ENCODE data around the gene GALNTL6.
"Not testable (repeated sequence)": the region's sequence is repeated elsewhere in the genome, so short reads cannot be mapped to it uniquely, and the experiment has no call there.

GALNTL6 gene

GRCh38 chr4:172392741-172393140, 579.5 kb downstream of the GALNTL6 start:
- H3K27ac ChIP-seq: no peak overlapping the region
- TF ChIP-seq, protein P1, sequence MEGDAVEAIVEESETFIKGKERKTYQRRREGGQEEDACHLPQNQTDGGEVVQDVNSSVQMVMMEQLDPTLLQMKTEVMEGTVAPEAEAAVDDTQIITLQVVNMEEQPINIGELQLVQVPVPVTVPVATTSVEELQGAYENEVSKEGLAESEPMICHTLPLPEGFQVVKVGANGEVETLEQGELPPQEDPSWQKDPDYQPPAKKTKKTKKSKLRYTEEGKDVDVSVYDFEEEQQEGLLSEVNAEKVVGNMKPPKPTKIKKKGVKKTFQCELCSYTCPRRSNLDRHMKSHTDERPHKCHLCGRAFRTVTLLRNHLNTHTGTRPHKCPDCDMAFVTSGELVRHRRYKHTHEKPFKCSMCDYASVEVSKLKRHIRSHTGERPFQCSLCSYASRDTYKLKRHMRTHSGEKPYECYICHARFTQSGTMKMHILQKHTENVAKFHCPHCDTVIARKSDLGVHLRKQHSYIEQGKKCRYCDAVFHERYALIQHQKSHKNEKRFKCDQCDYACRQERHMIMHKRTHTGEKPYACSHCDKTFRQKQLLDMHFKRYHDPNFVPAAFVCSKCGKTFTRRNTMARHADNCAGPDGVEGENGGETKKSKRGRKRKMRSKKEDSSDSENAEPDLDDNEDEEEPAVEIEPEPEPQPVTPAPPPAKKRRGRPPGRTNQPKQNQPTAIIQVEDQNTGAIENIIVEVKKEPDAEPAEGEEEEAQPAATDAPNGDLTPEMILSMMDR (conservative IDR thresholded peaks at IDR 0.05): no peak

DNA sequence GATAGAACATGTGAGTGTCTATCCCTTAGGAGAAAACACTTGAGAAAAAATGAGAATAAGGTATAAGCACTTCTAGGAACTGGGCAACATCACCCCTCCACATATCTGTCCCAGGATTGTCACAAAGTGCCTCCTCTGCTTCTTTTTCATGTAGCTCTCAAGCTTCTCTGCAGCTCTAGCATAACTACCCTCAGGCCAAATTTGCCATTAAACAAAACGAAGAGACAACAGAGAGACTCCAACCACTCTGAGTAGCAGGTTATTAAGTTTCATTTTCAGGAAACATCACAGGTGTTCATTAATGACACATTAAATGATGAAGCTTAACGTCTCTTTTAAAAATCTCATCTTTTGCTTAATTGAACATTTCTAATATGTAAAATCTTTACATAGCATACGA, 580.0 kb downstream of the GALNTL6 start:
- H3K27ac ChIP-seq: no peak overlapping the region
- TF ChIP-seq, protein P1 (conservative IDR thresholded peaks at IDR 0.05): no peak

DNA sequence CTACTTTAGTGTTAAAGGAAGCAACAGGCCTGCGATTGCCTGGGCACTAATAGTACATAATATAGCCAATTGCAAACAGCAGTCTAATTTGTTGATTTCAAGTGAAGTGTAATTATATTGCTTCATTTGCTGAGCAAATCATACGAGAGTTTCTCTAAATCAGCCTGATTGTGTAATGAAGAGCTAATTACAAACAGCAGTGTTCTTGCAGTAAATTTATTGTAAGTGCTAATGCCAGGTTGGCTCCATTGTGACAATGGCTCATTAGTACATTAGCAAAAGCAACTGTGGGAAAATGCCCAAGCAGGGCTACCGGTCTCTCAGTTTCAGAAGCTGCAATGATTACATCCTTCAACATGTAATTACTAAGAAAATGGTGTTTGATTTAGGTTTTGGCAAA, 591.5 kb downstream of the GALNTL6 start:
- TF ChIP-seq, protein P1 (conservative IDR thresholded peaks at IDR 0.05): no peak
- no peak overlapping the region for H3K27ac ChIP-seq

DNA sequence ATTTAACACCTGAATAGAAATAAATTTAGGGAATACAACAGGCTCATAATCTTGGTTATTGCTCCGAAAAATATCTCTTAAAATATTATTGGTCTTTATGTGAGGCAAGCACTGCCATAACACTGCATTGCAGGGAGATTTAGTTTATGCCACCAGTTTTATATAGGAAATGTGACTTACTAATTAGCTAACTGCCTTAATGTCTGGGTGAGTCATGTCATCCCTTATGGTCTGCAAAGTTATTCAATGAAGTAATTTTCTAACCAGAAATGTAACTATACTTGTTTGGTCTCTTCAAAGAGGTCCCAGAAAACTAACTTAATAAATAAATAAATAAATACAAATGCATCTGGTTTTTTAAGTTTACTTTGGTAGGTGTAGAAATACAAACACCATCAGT, 597.2 kb downstream of the GALNTL6 start:
- TF ChIP-seq, protein P1 (conservative IDR thresholded peaks at IDR 0.05): no peak
- H3K27ac ChIP-seq: no peak overlapping the region

GRCh38 chr4:172411149-172411548, 597.9 kb downstream of the GALNTL6 start:
- TF ChIP-seq, protein P1 (conservative IDR thresholded peaks at IDR 0.05): no peak
- H3K27ac ChIP-seq: no peak overlapping the region

DNA sequence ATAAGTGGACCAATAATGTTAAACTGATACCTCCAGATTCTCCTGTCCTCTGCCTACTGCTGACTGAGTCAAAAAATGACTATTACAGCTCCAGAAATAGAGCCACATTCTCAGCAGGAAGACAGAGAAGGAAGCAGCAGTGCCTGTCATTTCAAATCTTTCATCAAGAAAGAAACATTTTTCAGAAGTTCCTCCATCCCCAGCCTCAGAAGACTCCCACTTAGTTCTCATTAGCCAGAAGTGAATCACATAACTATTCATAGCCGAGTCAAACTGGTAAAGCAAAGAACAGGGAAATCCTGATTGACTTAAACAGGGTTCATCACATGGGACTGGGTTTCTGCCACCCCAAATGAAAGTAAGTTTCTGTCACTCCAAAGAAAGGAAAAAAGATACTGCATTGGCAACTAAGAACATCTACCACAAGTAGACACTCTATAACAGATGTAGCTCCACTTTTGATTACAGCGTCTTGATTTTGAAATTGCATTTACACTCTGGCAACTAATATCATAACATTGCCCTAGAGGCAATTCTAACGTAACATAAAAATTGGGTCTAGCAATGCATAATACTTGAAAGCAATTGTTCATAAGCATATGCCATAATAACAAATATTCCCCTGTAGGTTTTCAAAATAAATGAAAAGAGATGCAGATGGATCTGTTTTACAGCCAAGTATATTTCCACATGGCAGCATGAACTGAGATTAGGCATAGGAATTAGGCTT, 599.8 kb downstream of the GALNTL6 start:
- H3K27ac ChIP-seq: no peak overlapping the region
- TF ChIP-seq, protein P1 (conservative IDR thresholded peaks at IDR 0.05): no peak

GRCh38 chr4:172428979-172429378, 615.8 kb downstream of the GALNTL6 start:
- not testable (repeated sequence) for H3K27ac ChIP-seq

DNA sequence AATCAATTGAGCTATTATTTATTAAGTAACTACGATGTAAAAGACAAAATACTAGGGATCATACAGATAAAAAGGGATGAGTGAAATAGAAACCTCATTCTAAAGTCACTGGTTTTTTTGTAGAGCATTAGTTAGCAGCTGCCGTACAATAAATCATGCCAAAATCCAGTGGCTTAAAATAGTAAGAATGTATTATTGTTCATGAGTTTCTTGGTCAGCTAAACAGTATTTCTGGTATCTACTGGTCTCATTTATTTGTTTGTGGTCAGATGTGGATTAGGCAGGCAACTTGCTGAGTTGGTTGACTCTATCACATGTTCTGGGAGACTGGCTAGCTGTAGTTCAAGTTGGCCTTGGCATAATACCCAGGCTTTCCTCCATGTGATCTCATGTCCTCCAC, 667.3 kb downstream of the GALNTL6 start:
- TF ChIP-seq, protein P1 (conservative IDR thresholded peaks at IDR 0.05): no peak
- no peak overlapping the region for H3K27ac ChIP-seq

Measured in VCaP (cell line).